PC-3 (cell line): ENCODE data around the gene CCDC192.

Experiments
- EZH2 ChIP-seq: fragments of 300-600 bp; sonication (generic); IDR thresholded peaks from one replicate; pipeline ENCODE4 v1.6.1; 2017; ENCODE audit warnings: antibody characterized with exemption, mild to moderate bottlenecking, low read length; ENCODE audit not compliant: unreplicated experiment
- EZH2phosphoT487 ChIP-seq: fragments of 300-600 bp; sonication (generic); IDR thresholded peaks from 2 replicates; pipeline ENCODE4 v1.6.1; 2018; ENCODE audit warnings: mild to moderate bottlenecking, antibody characterized with exemption, low read length, borderline replicate concordance

DNA sequence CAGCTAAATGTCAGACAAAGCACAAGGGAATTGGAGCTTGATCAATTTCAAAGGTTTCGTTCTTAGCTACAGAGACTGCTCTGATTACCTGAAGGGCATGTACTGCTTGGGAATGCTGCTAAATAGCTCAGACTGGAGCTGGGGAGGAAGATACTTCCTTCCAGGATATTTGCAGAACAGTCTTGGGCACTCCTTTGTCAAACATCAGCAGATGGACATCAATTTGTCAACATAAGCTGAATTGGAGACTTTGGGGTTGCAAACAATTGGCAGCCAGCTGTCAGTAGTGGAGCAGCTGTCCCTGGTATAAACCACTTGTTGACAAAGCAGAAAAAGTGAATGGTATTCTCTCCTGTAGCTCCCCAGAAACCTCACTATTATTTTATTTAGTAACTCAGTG, 182.0 kb downstream of the CCDC192 start:
- TF ChIP-seq EZH2, result no peak
- no peak for TF ChIP-seq EZH2phosphoT487
